Measurements from ENCODE around the gene IKZF3.
"Not testable (repeated sequence)": the region's sequence is repeated elsewhere in the genome, so short reads cannot be mapped to it uniquely, and the experiment has no call there.

Gene IKZF3

GRCh38 chr17:39777534-39778365 lies 86.4 kb downstream of the IKZF3 start:
- peak; percentile 44 for DNase-seq

- no peak for DNase-seq
Observed at GRCh38 chr17:39776252-39776651, 87.9 kb downstream of the IKZF3 start.

- no peak for DNase-seq
Observed at GRCh38 chr17:39775031-39775430, 89.1 kb downstream of the IKZF3 start.

GRCh38 chr17:39774047-39774446 lies 90.1 kb downstream of the IKZF3 start:
- DNase-seq, result no peak

- DNase-seq, result peak; percentile 37
Observed at GRCh38 chr17:39772987-39773934, 90.9 kb downstream of the IKZF3 start.

GRCh38 chr17:39772415-39772814 lies 91.7 kb downstream of the IKZF3 start:
- no peak for DNase-seq

- DNase-seq, result peak; percentile 77
Observed at GRCh38 chr17:39769974-39770587, 94.0 kb downstream of the IKZF3 start.

- no peak for DNase-seq
Observed at GRCh38 chr17:39767147-39767546, 97.0 kb downstream of the IKZF3 start.

GRCh38 chr17:39765766-39766165 lies 98.3 kb downstream of the IKZF3 start:
- DNase-seq, result no peak

- DNase-seq, result no peak
Observed at GRCh38 chr17:39765175-39765574, 98.9 kb downstream of the IKZF3 start.

- DNase-seq, result not testable (repeated sequence)
Observed at GRCh38 chr17:39764171-39764570, 99.9 kb downstream of the IKZF3 start.

GRCh38 chr17:39763051-39763820 lies 100.9 kb downstream of the IKZF3 start:
- no peak for DNase-seq

GRCh38 chr17:39761861-39762496 lies 102.1 kb downstream of the IKZF3 start:
- no peak for DNase-seq

GRCh38 chr17:39759204-39759603 lies 104.9 kb downstream of the IKZF3 start:
- no peak for DNase-seq

GRCh38 chr17:39757931-39758873 lies 105.9 kb downstream of the IKZF3 start:
- DNase-seq, result peak; percentile 52

- no peak for DNase-seq
Observed at GRCh38 chr17:39757176-39757662, 106.9 kb downstream of the IKZF3 start.

- DNase-seq, result no peak
Observed at GRCh38 chr17:39756380-39757079, 107.6 kb downstream of the IKZF3 start.

GRCh38 chr17:39755554-39756379 lies 108.3 kb downstream of the IKZF3 start:
- peak; percentile 70 for DNase-seq

Measured in central memory CD4-positive, alpha-beta T cell (primary cell).